Measurements from ENCODE around the gene COP1.

COP1 gene

GRCh38 chr1:176198413-176198812 is 8.7 kb downstream of the COP1 start:
- DNase-seq, result no peak

GRCh38 chr1:176196728-176197127 is 10.4 kb downstream of the COP1 start:
- DNase-seq, result no peak

GRCh38 chr1:176195547-176195946 is 11.5 kb downstream of the COP1 start:
- DNase-seq, result no peak

- DNase-seq, result no peak
These were observed 13.4 kb downstream of the COP1 start for GRCh38 chr1:176193663-176194062.

GRCh38 chr1:176193023-176193422 is 14.1 kb downstream of the COP1 start:
- no peak for DNase-seq

- DNase-seq, result no peak
These were observed 18.5 kb downstream of the COP1 start for GRCh38 chr1:176188604-176189003.

GRCh38 chr1:176187001-176187400 is 20.1 kb downstream of the COP1 start:
- no peak for DNase-seq

- DNase-seq, result no peak
These were observed 23.5 kb downstream of the COP1 start for GRCh38 chr1:176183618-176184017.

- no peak for DNase-seq
These were observed 28.8 kb downstream of the COP1 start for GRCh38 chr1:176178316-176178715.

GRCh38 chr1:176177764-176178163 is 29.3 kb downstream of the COP1 start:
- no peak for DNase-seq

GRCh38 chr1:176174108-176174507 is 33.0 kb downstream of the COP1 start:
- DNase-seq, result no peak

- no peak for DNase-seq
These were observed 34.9 kb downstream of the COP1 start for GRCh38 chr1:176172215-176172614.

- DNase-seq, result no peak
These were observed 39.9 kb downstream of the COP1 start for GRCh38 chr1:176167210-176167609.

GRCh38 chr1:176165573-176165972 is 41.5 kb downstream of the COP1 start:
- DNase-seq, result no peak

- no peak for DNase-seq
These were observed 42.9 kb downstream of the COP1 start for GRCh38 chr1:176164014-176164678.

- DNase-seq, result no peak
These were observed 47.1 kb downstream of the COP1 start for GRCh38 chr1:176159993-176160392.

GRCh38 chr1:176157995-176158394 is 49.1 kb downstream of the COP1 start:
- peak; percentile 13 for DNase-seq

- no peak for DNase-seq
These were observed 56.9 kb downstream of the COP1 start for GRCh38 chr1:176149939-176150807.

- no peak for DNase-seq
These were observed 62.6 kb downstream of the COP1 start for GRCh38 chr1:176144526-176144925.

GRCh38 chr1:176142973-176143372 is 64.1 kb downstream of the COP1 start:
- no peak for DNase-seq

GRCh38 chr1:176141449-176141848 is 65.6 kb downstream of the COP1 start:
- peak; percentile 41 for DNase-seq

- no peak for DNase-seq
These were observed 70.2 kb downstream of the COP1 start for GRCh38 chr1:176136891-176137290.

- no peak for DNase-seq
These were observed 72.4 kb downstream of the COP1 start for GRCh38 chr1:176134666-176135065.

- DNase-seq, result no peak
These were observed 84.8 kb downstream of the COP1 start for GRCh38 chr1:176122282-176122681.

All from hematopoietic multipotent progenitor cell treated with erythropoietin and hydrocortisone succinate and interleukin-3 and kit ligand, for 6 days (in vitro differentiated cells).